Glomerular endothelial cell (primary cell): Measurements from ENCODE around the gene MEIKIN. TPM values are rescaled to one million over a fixed set of nuclear protein-coding genes. Genes with fewer than 3 reads are reported as not detected.

Experiments
- DNase-seq: peaks from one replicate; pipeline ENCODE4 v3.0.0-alpha.2; 2011; ENCODE audit warnings: low read depth, low spot score; ENCODE audit errors: extremely low read depth
- total RNA-seq: library from RNA; depleted of rRNA; stranded (reverse); fragments of >200 nt; gene quantifications from 2 replicates; pipeline ENCODE4 v1.2.3, GENCODE V29; 2015

Gene MEIKIN
- total RNA-seq, 1 donor from 2014 or later = not detected

DNA sequence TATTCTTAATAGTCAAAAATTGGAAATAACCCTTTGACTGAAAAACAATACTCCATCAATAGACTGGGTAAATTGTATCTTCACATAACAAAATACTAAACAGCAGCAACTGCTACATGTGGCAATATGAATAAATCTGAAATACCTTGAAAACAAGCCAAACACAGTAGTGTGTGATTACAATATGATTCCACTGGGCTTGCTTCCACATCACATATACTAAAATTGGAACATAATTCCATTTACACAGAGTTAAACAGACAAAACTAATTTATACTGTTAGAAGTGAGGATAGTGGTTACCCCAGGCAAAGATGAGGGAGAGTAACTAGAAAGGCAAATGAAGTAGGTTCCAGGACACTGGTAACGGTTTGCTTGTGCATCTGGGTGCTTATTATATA is 169.0 kb downstream of the MEIKIN start:
- no peak for DNase-seq

DNA sequence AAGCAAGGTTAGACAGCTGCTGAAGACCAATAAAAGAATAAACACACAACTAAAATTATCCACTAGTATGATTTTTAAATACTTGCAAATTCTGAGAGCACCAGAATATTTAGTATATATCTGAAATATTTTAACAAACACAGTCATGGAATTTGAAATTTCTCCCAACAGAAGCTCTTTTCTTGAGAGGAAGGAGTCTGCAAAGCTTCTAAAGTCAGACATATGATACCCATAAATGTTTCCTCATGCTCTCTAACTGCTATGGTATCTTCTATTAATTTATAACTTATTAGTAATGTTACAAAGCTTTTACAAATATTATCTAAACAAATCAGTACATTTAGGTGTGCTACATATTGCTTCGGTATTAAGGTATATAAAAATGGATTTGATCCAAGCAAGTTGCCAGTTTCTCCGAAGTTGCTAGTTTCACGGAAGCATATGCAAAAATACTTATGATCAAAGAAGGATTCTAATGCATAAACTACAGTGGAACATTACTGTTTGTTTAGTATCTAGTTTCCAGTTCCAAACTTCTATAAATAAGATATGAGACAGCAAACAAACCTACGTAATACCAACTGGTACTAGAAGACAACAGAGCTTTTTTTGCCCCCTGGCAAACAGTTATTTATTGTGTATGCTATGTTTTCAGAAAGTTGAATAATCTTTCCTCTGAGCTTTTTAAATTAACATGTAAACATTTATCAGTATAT is 170.7 kb downstream of the MEIKIN start:
- DNase-seq = no peak

DNA sequence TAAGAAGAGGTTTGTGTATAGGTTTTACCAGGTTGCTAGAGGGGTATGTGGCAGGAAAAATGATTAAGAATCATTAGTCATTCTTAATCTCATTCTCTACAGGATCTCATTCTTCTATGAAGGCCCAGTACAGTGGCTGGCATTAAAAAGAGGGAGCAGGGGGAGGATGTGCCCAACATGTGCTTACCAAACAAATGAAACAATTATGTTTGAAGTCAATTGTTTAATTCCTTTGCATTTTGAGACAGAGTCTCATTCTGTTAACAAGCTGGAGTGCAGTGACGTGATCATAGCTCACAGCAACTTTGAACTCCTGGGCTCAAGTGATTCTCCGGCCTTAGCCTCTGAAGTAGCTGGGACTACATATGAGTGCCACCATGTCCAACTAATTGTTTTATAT is 171.7 kb downstream of the MEIKIN start:
- DNase-seq = no peak

DNA sequence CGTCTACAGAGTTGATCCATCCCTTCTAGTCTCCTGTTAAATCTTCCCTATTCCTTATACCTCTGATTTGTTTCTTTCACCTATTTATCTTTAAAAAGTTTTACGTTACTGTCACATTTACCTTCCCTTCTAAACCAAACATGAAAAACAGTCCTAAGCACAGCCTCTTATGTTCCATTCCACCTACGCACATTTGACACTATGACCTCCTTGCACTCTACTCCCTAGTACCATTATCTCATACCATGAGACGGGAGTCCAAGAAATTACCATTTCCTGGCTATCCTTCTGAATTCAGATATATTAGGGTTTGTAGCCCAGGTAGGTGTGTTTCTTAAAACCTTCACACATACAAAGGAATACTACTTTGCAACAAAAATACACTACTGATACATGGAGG is 173.8 kb downstream of the MEIKIN start:
- DNase-seq = no peak

DNA sequence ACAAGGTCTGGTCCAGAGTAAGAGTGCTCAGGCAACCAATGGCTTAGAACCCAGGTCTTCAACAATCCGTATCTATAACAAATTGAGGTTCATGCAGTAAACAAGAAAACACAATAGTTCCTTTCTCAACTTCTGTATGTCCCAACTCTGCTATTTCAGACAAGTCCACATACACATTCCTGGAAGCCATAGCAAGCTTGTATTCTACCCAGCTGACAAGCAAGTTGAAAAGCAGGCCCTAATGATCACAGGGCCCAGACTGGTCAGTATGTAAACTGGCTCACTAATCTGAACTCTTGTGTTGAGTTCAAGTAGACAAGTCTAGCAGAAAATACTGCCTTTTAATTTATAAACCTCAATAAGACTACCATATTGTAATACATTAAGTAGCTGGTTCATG is 175.5 kb downstream of the MEIKIN start:
- DNase-seq = no peak

DNA sequence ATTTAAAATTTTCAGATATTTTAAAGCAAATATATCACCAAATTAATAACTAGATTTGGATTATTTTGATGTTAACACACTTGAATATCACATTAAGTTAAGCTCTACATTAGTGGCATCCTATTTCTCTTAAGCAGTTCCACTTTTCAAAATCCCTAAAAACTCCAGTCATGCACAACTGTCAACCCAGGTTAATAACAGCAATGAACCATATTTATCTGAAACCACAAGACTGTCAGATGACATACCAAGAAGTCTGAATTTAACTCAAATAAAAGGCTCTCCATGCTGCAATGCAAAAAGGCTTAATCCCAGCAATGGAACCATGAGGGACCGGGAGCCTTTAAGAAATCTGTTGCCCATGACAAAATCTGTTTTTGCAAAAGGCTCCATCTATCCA is 176.1 kb downstream of the MEIKIN start:
- no peak for DNase-seq

DNA sequence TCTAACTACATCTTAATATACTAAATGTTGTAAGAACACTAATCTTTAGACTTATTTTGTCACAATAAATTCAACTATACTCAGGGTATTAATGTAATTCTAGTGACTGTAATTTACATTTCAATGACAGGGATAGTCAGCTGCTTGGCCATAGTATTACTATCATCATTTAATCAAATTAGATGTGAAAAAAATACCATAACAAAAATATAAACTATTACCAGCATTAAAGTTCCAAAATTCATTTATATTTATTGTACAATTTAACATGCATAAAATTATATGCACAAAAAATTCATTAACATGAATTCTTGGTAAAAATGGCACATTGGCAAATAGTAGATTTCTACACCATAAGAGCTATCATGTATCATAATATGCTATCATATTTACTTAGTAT is 177.6 kb downstream of the MEIKIN start:
- no peak for DNase-seq

DNA sequence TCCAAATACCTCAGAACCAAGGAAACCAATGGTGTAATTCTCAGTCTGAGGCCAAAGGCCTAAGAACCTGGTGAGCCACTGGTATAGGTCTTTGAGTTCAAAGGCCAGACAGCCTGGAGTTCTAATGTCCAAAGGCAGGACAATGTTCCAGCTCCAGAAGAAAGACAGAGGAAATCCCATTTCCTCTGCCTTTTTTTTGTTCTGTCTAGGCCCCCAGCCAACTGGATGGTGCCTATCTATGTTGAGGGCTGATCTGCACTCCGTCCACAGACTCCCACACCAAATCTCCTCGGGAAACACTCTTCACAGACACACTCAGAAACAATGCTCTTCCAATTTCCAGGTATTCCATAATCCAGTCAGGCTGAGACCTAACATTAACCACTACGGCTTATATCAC is 178.8 kb downstream of the MEIKIN start:
- DNase-seq = no peak

DNA sequence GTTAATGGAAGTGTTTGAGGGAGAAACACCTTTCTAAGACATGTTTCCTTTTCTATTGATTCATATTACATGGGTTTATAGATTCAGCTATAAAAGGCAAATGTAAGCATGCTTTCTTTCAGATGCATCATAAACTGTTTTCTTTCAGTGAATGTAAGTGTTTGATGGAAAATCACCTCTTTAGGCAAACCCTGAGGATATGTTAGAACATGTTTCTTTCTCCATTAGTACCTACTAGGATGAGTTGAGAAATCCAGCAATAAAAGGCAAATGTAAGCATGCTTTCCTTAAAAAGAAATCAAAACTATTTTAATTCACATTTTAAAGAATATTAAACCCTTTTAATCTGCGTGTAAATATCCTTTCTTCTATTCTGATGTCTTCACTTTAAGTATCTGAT is 180.2 kb downstream of the MEIKIN start:
- no peak for DNase-seq

DNA sequence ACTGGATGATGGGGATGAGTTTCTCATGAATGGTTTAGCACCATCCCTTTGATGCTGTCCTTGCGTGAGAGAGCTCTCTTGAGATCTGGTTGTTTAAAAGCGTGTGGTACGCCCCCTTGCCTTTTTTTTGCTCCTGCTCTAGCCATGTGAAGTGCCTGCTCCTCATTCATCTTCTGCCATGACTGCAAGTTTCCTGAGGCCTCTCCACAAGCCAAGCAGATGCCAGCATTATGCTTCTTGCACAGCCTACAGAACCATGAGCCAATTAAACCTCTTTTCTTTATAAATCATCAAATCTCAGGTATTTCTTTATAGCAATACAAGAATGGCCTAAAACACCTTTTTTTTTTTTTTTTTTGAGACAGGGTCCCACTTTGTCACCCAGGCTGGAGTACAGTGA is 181.5 kb downstream of the MEIKIN start:
- no peak for DNase-seq

DNA sequence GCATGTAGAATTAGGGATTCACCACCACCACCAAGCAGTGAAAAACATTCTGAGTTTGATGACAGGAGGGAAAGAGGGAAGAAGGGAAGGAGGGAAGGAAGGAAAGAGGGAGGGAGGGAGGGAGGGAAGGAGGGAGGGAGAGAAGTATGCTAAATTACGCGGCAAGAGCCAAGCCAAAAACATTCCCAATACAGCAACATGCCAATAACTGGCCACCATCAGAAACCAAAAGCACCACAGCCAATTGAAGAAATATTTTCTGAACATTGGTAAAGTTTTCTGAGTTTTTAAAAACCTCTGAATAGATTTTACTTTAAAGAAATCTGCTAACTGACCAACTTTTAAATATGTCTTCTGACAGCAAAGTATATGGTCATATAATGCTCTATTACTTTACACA is 184.7 kb downstream of the MEIKIN start:
- DNase-seq = no peak

DNA sequence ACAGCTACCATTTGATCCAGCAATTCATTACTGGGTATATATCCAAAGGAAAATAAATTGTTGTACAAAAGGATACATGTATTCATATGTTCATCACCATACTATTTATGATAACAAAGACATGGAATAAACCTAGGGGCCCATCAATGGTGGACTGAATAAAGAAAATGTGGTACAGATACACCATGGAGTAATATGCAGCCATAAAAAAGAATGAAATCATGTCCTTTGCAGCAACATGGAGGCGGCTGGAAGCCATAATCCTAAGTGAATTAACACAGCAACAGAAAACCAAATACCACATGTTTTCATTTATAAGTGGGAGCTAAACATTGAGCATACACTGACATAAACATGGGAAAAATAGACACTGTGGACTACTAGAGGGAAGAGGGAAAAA is 185.8 kb downstream of the MEIKIN start:
- no peak for DNase-seq

DNA sequence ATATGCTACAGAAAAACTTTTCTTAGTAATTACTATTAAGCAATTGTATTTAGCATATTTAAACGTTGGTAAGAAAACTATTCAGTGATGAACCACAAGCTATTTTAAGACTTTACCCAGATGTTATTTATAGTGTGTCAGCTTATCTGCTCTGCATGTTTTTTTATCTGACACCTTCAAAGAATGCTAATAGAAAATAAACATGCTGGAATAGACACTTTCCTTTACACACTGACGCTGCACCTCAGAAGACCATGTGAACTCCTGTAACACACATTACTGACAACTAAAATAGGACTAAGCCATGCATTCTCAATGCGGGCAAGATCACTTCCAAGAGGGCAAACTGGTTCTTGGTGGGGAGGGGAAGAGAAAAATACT is 187.0 kb downstream of the MEIKIN start:
- no peak for DNase-seq

DNA sequence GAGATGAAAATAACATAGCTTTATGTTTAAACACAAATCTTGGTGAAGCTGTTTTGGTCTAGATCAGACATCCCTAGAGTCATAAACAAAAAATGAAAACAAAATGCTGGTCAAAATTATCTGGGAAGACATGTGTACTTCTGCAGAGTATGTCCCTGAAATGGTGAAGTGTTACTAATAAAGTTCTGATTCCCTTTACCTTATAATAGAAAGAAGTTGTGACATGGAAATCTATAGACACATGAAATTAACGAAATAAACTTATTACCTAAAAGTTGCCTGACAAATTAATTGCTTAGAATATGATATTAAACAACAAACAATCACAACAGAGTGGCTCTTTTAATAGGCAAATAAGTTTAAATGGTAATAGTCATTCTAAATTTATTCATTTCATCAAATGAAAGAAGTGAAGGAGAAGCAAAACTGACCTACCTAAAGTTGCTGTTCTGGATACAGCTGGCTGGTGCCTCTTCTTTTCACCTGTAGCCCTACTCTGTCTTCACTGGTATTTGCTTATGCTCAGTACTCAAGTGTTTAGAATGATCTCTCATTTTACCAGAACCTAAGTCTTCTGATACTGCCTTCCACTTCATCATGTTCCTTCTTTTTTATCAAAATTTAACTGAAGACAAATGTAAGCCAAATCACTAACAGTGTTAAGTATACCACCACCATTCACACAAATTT is 187.5 kb downstream of the MEIKIN start:
- no peak for DNase-seq

Other genes starting within 250 kb of the MEIKIN start
- 26.4 and 29.0 TPM in 2 replicates for gene FNIP1, start 148.6 kb downstream of the MEIKIN start, total RNA-seq
- not detected in 2 replicates for gene ACSL6, start 66.0 kb upstream of the MEIKIN start, total RNA-seq
- not detected in 2 replicates for gene IL3, start 115.0 kb upstream of the MEIKIN start, total RNA-seq
- 9.5 and 31.6 TPM in 2 replicates for gene CSF2, start 128.1 kb upstream of the MEIKIN start, total RNA-seq